Epithelial cell of esophagus (primary cell): ENCODE data around the gene SLC15A1.
A peak's percentile ranks its signal among the peaks of the same experiment; 100 is the strongest.

Source experiments
- DNase-seq: peaks from one replicate; pipeline ENCODE4 v3.0.0; 2010; ENCODE audit warnings: low read depth
- H3K4me3 ChIP-seq: 2 replicates; pipeline ENCODE4 v1.5.1; 2011; ENCODE audit warnings: mild to moderate bottlenecking, low read length, control low read depth
- TF ChIP-seq, protein P1 (sequence below): IDR thresholded peaks from 2 replicates; pipeline ENCODE4 v1.5.1; 2011; ENCODE audit warnings: low read depth, mild to moderate bottlenecking, low read length, control low read depth, inconsistent platforms; ENCODE audit not compliant: insufficient read depth; ENCODE audit errors: missing control alignments

SLC15A1 gene

GRCh38 chr13:98710521-98710920 lies 42.0 kb downstream of the SLC15A1 start:
- TF ChIP-seq, protein P1, sequence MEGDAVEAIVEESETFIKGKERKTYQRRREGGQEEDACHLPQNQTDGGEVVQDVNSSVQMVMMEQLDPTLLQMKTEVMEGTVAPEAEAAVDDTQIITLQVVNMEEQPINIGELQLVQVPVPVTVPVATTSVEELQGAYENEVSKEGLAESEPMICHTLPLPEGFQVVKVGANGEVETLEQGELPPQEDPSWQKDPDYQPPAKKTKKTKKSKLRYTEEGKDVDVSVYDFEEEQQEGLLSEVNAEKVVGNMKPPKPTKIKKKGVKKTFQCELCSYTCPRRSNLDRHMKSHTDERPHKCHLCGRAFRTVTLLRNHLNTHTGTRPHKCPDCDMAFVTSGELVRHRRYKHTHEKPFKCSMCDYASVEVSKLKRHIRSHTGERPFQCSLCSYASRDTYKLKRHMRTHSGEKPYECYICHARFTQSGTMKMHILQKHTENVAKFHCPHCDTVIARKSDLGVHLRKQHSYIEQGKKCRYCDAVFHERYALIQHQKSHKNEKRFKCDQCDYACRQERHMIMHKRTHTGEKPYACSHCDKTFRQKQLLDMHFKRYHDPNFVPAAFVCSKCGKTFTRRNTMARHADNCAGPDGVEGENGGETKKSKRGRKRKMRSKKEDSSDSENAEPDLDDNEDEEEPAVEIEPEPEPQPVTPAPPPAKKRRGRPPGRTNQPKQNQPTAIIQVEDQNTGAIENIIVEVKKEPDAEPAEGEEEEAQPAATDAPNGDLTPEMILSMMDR, result no peak
- DNase-seq, result no peak
- H3K4me3 ChIP-seq, result no peak overlapping the region

- DNase-seq, result no peak
- TF ChIP-seq, protein P1, result no peak
Measured at GRCh38 chr13:98707281-98707999, 45.0 kb downstream of the SLC15A1 start.

GRCh38 chr13:98706446-98707110 lies 45.9 kb downstream of the SLC15A1 start:
- TF ChIP-seq, protein P1, result no peak
- H3K4me3 ChIP-seq, result no peak overlapping the region
- DNase-seq, result peak; percentile 4

More at GRCh38 chr13:98707281-98707999, 45.0 kb downstream of the SLC15A1 start:
- no peak overlapping the region for H3K4me3 ChIP-seq

- DNase-seq, result no peak
- TF ChIP-seq, protein P1, result no peak
- H3K4me3 ChIP-seq, result no peak overlapping the region
Measured at GRCh38 chr13:98697791-98698190, 54.7 kb downstream of the SLC15A1 start.

DNA sequence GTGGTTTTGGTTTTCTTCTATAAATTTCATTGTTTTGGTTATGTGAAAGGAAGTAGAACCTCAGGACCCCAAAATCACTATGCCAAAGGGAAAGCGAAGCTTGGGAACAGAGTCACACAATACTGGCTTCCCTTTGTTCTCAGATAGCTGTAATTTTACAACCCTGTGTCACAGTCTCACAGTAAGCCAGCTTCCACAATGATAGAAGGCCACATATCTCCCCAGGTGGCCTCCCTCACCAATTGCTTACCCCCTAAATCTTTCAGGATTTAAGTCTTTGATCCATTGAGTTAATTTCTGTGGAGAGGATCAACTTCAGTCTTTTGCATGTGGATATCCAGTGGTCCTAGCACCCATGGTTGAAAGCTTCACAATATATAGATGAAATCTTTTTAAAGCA lies 58.7 kb downstream of the SLC15A1 start:
- no peak for DNase-seq
- TF ChIP-seq, protein P1, result no peak
- no peak overlapping the region for H3K4me3 ChIP-seq

DNA sequence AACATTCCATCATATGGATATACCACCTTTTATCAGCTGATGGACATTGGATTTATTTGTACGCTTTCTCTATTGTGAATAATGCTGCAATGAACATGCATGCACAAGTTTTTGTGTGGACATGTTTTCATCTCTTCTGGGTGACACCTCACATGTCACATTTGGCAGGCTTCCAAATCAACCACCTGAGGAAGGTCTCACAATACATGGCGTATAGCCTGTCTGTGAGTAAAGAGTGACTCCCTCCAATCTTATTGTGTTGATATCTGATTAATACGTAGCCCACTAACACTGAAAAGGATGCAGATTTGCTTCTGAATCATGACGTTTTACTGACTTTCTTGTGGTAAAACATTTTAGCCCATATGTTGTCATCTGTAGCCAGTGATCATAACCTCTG lies 61.1 kb downstream of the SLC15A1 start:
- TF ChIP-seq, protein P1, result no peak
- peak; percentile 94 for DNase-seq
- no peak overlapping the region for H3K4me3 ChIP-seq
